Suppressor macrophage treated with lipopolysaccharide for 1 hour (primary cell): ENCODE results near the gene CAVIN4.
A peak's percentile ranks its signal among the peaks of the same experiment; 100 is the strongest.

Experiments
- DNase-seq, 3 donors: peaks; one replicate each; pipeline ENCODE4 v3.0.0-alpha.2; 2020 to 2022

The CAVIN4 gene

GRCh38 chr9:100577776-100578448 is at the start of gene CAVIN4:
CAVIN4 (plus strand) TSS chr9:100578079; CDS start chr9:100578144, 65 bp downstream.
- DNase-seq, result no peak

DNA sequence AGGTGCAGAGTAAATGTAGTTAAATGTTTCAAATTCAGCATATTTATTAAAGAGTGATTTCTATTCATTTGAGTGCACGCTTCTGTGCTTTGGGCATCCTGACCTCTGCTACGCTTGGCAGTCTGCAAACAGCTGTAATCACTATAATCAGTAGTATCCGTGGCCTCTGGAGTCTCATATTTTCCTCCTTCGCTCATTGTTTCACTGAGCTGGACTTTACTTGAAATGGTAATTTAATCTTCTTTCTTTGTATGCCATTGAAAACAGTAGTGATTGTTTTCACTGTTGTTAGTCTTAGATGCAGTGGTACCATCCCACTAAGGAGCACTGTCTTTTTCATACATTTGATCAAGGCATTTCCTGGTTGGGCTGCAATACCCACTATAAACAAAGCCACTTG is 43.5 kb upstream of the CAVIN4 start:
- no peak for DNase-seq

- no peak for DNase-seq
Observed at GRCh38 chr9:100540327-100540726, 37.6 kb upstream of the CAVIN4 start.

- no peak for DNase-seq
Observed at GRCh38 chr9:100549048-100549447, 28.8 kb upstream of the CAVIN4 start.

GRCh38 chr9:100554935-100555401 is 22.9 kb upstream of the CAVIN4 start:
- no peak for DNase-seq

DNA sequence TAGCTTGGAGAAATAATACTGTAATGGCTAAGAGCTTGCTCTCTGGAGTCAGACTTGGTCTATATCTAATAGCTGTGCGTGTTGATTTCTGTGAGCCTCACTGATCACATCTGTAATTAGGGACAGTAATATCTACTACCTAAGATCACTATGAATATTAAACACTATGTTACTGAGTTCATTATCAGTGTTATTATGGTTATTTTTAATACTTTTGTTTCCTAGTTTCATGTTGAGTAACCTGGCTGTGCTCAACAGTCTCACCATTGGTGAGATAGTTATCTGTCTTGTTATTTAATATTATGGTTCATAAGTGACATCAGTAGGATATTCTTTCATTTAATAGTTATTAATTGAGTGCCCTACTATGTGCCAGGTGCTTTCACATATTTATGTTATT is 22.4 kb upstream of the CAVIN4 start:
- no peak for DNase-seq

- no peak for DNase-seq
Observed at GRCh38 chr9:100557053-100557452, 20.8 kb upstream of the CAVIN4 start.

DNA sequence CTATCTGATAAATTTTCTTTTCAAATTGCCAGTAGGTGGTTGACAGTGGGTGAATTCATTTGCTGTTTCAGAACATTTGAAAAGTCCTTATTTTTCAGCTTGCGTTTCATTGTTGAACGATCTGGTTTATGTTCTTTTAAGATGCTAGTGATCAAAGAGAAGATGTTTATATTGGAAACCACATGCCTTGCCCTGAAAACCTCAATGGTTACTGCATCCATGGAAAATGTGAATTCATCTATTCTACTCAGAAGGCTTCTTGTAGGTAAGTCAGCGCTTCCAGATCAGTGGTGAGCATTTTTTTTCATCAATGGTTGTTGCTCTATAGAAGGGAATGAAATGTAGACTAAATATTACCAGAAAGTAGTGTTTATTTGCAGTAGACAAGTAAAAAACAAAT is 16.6 kb upstream of the CAVIN4 start:
- no peak for DNase-seq

DNA sequence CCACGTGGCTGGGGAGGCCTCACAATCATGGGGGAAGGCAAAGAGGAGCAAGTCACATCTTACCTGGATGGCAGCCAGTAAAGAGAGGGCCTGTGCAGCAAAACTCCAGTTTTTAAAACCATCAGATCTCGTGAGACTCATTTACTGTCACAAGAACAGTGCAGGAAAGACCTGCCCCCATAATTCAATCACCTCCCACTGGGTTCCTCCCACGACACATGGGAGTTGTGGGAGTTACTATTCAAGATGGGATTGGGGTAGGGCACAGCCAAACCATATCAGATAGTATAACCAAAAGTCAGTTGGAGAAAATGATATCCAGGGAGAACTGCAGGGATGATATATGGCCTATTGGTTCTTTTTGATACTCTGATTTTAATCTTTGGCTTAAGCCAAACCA is 10.0 kb upstream of the CAVIN4 start:
- DNase-seq, result no peak

GRCh38 chr9:100573655-100574260 is 4.1 kb upstream of the CAVIN4 start:
- DNase-seq, result no peak

DNA sequence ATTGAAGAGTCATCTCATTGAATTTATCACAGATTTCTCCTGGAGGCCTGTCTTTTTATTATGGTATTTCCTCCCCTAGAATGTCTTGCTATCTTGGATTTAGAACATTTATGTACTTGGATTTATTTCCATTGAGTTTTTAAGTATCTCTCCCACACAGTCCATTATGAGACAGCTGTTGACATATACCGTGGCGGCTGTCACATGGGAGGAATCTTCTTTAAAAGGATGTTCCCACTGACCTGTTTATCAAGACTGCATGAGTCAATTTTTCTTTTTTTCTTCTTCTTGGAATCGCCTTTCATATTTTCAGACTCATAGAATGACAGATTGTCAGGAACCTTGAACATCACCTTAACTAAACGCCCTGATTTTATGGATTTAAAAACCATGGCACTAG is 2.9 kb upstream of the CAVIN4 start:
- no peak for DNase-seq

DNA sequence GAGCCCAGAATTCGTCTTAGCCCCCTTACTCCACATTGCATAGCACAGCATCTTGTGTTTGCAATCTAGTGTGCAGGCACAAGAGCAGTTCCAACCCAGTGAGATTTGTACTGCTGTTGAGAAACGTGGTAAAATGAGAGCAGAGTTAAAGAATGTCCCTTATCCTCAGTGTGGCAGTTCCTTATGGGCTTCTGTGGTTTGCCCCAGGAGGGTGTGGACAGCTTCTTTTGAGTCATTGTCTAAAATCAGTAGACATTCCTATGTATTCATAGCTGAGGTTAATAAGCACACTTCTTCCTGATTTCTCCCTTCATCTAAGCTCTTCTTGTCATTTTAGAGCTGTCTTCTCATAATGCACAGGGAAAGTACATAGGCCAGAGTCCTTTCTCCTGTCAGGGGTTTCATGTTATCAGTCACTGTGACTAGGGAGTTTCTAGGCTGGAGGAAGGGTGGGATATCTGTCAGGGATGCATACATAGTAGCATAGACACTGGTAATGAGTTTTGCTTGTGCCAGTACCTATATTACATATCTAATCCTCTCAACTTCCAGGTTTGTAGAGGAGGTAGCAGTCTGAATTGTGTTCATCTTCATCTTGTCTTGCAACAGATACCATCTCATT is 2.0 kb upstream of the CAVIN4 start:
- peak in 1 of 3 donors; percentile 5 for DNase-seq

DNA sequence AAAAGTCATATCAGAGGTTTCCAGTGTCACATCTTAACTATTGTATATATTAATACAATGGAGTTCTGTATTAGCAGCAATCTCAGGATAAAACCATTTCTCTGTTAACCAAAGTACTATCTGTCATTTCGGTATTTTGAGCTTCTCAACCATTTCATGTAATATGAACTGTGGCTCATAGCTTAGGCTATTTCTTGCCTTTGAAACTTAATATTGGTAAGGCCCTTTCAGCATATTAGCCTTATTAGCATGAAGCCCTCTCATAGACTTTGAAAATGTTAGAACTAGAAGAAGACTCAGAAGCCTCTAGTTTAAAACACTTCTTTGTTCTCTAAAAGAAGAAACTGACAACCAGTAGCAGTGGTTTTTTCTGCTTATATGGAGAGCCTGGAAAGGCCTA is 731 bp downstream of the CAVIN4 start:
- DNase-seq, result no peak

DNA sequence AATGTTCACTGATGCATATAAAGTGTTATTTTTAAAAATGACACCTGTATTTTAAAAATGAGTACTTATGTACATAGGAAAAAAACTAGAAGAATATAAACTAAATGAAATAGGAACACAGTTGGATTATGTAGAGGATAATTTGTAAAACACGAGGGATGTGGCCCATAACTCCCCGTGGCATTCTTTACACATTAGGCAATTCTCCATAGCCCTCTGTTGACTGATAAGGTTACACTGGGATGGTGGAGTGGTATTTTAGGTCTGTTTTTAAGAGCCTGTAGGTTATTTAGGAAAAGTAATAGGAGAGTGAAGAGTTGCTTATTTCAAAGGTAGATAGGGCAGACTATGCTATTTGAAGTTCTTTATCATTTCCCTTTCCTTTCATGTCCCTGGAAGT is 1.8 kb downstream of the CAVIN4 start:
- DNase-seq, result no peak

DNA sequence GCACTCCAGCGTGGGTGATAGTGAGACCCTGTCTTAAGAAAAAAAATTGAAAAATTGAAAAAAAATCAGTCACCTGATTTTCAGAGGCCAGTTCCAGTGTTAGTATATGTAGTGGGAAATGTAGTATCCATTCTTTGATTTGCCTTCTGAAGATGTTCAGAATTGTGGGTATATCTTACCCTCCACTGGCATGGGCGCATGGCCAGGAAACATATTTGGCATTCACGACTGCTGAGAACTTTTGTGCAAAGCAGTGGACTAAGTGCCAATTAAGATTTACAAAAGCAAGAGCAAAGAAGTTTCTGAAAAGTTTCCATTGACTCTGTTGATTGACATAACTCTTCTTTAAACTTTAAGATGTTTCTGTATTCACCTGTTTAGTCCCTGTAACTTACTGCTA is 2.4 kb downstream of the CAVIN4 start:
- DNase-seq, result no peak

- no peak for DNase-seq
Observed at GRCh38 chr9:100581081-100581480, 3.2 kb downstream of the CAVIN4 start.

- no peak for DNase-seq
Observed at GRCh38 chr9:100581661-100582060, 3.8 kb downstream of the CAVIN4 start.

GRCh38 chr9:100583014-100583802 is 5.3 kb downstream of the CAVIN4 start:
- DNase-seq, result no peak

GRCh38 chr9:100584951-100585350 is 7.1 kb downstream of the CAVIN4 start:
- DNase-seq, result no peak

- DNase-seq, result no peak
Observed at GRCh38 chr9:100586093-100586492, 8.2 kb downstream of the CAVIN4 start.

DNA sequence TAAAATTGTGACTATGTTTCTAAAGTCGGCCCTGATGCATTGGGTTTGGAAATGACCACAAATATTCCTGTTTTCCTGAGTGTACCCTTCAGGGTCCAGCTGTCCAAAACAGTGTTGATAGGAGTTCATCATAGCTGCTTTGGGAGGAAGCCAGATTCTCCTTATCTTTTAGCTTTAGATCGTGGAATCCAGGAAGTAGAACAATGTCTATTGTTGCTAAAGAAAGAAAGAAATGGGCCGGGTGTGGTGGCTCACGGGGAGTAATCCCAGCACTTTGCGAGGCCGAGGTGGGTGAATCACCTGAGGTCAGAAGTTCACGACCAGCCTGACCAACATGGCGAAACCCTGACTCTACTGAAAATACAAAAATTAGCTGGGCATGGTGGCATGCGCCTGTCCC is 9.5 kb downstream of the CAVIN4 start:
- no peak for DNase-seq

GRCh38 chr9:100589582-100589981 is 11.7 kb downstream of the CAVIN4 start:
- DNase-seq, result no peak

GRCh38 chr9:100590481-100590880 is 12.6 kb downstream of the CAVIN4 start:
- no peak for DNase-seq

GRCh38 chr9:100591139-100591538 is 13.3 kb downstream of the CAVIN4 start:
- DNase-seq, result no peak
